GM19467 (cell line): ENCODE data around the gene RNF145.
"Not testable (repeated sequence)": the region's sequence is repeated elsewhere in the genome, so short reads cannot be mapped to it uniquely, and the experiment has no call there.

Source experiments
- ATAC-seq: cut with Tn5 transposase; IDR thresholded peaks from one replicate; pipeline ENCODE4 v1.9.1; 2021; ENCODE audit warnings: mild to moderate bottlenecking, moderate library complexity; ENCODE audit not compliant: unreplicated experiment

The RNF145 gene

GRCh38 chr5:159209438-159210209, at the start of gene RNF145:
RNF145 (minus strand) TSS chr5:159209553; CDS start chr5:159203617, 5,936 bp downstream.
- peak; percentile 66 for ATAC-seq

DNA sequence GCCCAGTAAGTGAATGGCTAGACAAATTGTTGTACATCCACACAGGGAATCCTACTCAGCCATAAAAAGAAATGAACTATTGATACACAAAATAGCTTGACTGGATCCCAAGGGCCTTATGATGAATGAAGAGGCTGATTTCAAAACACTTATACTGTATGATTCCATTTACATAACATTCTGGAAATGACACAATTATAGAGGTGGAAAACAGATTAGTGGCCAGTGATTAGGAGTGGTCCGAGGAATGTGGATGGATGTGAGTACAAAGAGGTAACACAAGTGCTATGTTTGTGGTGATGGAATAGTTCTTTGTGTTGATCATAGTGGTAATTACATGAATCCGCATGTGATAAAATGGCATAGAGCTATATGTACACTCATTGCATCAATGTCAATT, 49.0 kb upstream of the RNF145 start:
- no peak for ATAC-seq

DNA sequence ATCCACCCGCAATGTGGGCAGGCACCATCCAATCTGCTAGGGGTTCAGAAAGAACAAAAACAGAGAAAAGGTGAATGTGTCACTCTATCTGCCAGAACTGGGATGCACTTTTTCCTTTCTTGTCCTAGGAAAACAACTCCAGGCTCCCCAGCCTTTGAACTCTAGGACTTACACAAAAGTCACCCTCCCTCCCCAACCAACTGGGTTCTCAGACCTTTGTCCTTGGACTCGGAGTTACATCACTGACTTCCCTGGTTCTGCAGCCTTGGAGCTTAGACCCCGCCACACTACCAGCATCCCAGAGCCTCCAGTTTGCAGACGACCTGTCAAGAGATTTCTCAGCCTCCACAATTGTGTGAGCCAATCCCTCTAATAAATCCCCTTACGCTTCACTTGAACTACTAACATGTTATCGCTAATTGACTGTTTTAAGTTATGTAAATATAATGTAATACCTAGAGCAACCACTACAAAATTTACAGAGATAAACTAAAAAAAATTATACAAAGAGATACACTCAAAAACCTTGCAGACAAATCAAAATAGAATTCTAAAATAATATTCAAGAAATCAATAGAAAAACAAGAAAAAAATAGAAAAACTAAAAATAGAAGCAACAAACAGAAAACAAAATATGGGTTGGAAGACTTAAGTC, 48.4 kb upstream of the RNF145 start:
- no peak for ATAC-seq

- ATAC-seq, result no peak
These were observed 47.7 kb upstream of the RNF145 start for GRCh38 chr5:159257007-159257406.

DNA sequence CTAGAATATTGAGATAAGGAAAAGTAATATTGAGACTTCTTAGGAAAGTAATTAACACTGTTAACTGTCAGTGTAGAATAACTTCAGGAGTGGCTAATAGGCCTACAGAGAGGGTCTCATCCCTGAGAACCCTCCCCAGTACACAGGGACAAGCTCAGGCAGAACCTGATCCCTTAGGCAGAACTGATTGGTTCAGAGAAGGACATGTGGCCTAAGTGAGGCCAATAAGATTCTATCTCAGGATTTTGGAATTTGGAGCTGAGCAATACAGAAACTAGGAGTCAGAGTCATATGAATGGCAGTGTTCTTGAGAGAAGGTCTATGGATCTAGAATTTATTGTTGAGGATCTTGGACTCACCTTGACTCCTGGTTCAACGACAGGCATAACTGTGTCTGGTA, 42.8 kb upstream of the RNF145 start:
- no peak for ATAC-seq

DNA sequence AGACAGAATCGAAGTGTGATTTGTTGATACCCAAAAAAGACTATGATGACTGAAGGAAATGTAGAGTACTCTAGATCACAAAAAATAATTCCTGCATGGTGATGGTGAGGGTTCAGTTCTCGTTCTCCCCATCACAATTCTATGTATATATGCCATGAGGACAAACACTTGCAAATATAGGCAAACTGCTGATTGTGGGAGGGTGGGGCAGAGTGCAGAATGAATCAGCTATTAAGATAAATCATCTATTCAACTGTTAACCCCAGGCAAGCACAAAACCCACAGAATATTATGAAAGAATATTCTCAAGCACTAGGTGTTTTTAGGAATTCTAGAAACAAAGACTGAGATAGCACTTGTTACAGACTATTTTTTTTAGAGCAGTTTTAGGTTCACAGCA, 39.8 kb upstream of the RNF145 start:
- no peak for ATAC-seq

- no peak for ATAC-seq
These were observed 35.5 kb upstream of the RNF145 start for GRCh38 chr5:159244890-159245289.

- ATAC-seq, result no peak
These were observed 34.8 kb upstream of the RNF145 start for GRCh38 chr5:159244163-159244562.

GRCh38 chr5:159243385-159243784, 34.0 kb upstream of the RNF145 start:
- ATAC-seq, result no peak

DNA sequence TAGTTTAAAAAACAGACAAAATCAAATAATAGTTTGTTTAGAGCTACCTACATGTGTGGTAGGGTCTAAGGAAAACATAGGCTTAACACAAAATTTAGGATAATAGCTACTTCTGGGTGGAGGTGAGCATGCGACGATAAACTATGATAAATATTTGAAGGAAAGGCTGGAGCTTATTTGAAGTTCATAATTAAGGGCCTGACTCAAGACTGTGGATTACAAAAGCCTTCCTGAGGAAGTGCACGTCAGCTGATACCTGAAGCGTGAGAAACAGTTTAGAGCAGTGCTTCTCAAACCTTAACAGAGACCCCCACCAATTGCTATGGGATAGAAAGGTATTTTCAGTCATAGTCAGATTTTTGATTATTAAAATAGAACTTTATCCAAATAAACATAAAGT, 33.3 kb upstream of the RNF145 start:
- ATAC-seq, result no peak

GRCh38 chr5:159241946-159242552, 32.7 kb upstream of the RNF145 start:
- no peak for ATAC-seq

DNA sequence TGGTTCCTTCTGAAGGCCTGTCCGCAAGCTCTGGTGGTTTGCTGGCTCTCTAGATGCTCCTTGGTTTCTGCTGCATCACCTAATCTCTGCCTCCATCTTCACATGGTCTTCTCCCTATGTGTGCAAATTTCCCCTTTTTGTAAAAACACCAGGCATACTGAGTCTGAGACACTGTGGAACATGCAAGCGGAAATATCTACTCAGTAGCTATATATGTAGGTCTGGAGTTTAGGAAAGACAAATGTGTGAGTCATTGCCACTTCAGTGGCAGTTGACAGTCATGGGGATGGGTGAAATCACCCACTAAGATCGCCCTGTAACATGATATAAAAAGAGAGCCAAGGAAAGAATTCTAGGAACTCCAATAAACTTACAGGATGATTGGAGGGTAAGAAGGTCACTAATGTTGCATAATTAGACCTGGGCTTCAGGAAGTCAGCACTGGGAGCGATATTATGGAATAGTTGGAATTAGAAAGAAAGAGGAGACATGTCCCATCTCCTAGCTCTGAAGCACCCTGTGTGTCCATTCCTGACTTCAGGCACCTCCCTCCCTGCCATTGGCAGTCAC, 31.0 kb upstream of the RNF145 start:
- ATAC-seq, result no peak

DNA sequence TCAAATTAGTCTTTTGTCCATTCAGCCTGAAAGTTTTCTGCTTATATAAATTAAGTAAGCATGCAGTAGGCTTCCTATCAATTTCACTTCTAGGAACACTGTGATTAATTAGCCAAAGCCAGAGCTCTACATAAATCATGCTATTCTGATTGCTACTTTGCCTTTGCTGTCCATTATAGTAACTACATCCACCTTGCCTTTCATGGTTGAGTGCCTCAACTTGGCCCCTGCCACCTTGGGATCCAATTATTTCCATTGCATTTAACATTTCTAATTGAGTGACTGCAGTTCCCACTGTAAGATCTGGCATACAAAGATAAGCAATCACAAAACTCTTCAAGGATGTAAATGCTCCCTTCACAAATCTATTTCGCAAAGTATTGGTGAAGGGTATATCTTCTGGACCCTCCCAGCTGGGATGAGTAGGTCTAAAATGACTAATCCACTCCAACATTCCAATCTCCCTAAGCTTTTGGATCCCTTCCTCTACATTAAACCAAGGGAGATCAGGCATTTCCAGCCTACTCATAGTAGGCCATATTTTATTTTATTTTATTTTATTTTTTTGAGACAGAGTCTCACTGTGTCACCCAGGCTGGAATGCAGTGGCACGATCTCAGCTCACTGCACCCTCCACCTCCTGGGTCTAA, 26.6 kb upstream of the RNF145 start:
- not testable (repeated sequence) for ATAC-seq

DNA sequence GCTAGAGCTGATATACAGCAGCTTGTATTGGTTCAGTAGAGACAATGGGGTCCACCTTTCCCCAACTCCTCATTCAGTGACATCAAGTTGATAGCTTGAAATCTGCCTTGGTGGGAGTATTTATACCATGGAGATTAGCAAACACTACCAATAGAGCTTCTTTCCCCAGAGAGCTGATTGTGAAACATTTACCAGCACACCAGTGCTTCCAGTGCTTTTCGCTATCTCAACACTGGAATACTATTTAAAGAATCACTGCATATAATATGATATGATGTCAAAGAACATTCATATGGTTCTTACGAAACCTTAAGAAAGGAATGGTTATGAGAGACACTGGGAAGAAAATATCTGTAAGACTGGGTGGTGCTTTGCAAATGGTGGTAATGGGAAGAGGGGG, 21.8 kb upstream of the RNF145 start:
- no peak for ATAC-seq

DNA sequence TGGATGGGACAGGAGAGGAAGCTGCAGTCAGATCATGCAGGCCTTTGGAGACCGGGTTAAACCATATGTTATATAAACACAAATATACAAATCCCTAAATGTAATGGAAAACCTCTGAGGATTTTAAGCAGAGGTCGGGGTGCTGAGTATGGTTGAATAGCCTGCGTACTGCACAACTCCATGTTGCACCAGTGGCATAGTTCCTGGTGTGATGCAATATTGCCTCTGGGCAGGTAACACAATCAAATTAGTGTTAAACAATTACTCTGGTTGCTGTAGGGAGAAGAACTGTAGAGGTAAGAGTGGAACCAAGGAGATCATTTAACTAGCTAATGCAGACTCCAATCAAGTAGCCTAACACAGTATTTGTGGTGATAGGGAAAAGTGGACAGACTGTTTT, 21.3 kb upstream of the RNF145 start:
- ATAC-seq, result no peak

DNA sequence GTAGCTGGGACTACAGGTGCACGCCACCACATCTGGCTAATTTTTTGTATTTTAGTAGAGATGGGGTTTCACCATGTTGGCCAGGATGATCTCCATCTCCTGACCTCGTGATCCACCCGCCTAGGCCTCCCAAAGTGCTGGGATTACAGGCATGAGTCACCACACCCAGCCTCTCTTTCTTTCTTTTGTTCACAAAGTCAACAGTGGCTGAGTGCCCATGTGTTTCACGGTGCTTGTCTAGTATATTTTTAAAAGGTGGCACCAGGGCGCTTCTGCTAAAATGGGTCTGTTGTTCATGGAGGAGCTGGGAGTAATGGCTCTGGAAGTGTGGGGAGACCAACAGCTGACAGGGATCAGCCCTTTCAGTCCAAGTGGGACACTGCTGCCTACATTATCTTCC, 18.7 kb upstream of the RNF145 start:
- not testable (repeated sequence) for ATAC-seq

GRCh38 chr5:159227452-159227851, 18.1 kb upstream of the RNF145 start:
- no peak for ATAC-seq

GRCh38 chr5:159226451-159226850, 17.1 kb upstream of the RNF145 start:
- ATAC-seq, result no peak

DNA sequence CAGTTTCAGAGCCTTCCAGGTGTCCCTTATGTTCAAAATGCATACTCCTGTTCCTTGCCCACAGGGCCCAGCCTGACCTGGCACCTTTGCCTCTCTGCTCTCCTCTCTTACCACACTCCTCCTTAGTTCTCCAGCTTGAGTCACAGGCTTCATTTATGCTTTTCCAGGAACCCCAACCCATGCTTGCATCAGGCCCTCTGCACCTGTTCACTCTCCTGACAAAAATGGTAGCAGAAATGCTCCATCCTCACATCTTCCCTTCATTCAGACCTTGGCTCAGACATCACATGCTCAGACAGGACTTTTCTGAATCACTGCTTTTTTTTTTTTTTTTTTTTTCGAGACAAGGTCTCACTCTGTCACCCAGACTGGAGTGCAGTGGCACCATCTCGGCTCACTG, 15.1 kb upstream of the RNF145 start:
- no peak for ATAC-seq

DNA sequence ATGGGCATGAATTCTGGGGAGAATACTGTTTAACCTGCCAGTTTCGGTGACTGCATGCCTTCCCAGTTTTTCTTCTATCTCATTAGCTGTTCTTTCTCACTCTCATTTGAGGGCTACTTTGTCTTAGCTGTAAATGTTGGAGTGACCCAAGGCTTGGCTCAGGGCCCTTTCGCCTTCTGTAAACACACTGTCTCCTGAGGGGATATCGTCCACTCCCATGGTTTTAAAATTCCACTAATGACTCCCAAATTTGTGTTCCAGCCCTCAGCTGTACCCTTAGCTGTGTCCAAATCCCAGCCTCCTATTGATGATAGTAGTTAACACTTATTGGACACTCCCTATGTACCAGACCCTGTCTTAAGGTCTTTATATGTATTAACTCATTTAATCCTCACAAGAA, 14.1 kb upstream of the RNF145 start:
- no peak for ATAC-seq

GRCh38 chr5:159220206-159220605, 10.9 kb upstream of the RNF145 start:
- no peak for ATAC-seq
